ENCODE data around the gene TRIM52. TPM values are rescaled to one million over a fixed set of nuclear protein-coding genes. Genes with fewer than 3 reads are reported as not detected.
"Not testable (repeated sequence)": the region's sequence is repeated elsewhere in the genome, so short reads cannot be mapped to it uniquely, and the experiment has no call there.

The TRIM52 gene
- total RNA-seq, 4 donors from 2014 or later: 14.7 to 24.3 (median 20.4) TPM

GRCh38 chr5:181217803-181218062 lies 43.2 kb downstream of the TRIM52 start:
- intact Hi-C loops (cut with DNase I; ENCODE audit: low total_unique reads) (no loop called here), in situ Hi-C loops (cut with MboI; ENCODE audit: low pct_ligation_motif_present in 1 of 4, low pct_unique_long_range_greater_than_20kb in 1 of 4, low sequenced_read_pairs in 3 of 4) (no loop called here)
- Histone ChIP-seq H3K4me1 (peaks cover 0 to 31% (median 23%) of the 10 kb centered on the region in 4 donors), H3K9me3 (no peaks in the 10 kb centered on the region), H3K27ac (peak overlapping the region; percentile 71 to 81 (median 75)), H3K4me3 (peak overlapping the region in 3 of 4 donors; percentile 19 to 51 (median 39)), H3K36me3 (no peaks in the 10 kb centered on the region), H3K27me3 (no peaks in the 10 kb centered on the region)
- 0 to 3% methylated on average over 2 to 13 of the region's 13 CpGs for WGBS, 2 donors (ENCODE audit: low coverage in 1 of 2)
- DNase-seq: peak; percentile 51
- TF ChIP-seq CTCF (IDR thresholded peaks at IDR 0.05) (no peak), EP300 (IDR thresholded peaks at IDR 0.05; ENCODE audit: low read depth) (no peak), POLR2AphosphoS5 (IDR thresholded peaks at IDR 0.05) (no peak), POLR2A (IDR thresholded peaks at IDR 0.05) (no peak)

- Histone ChIP-seq H3K27ac (peak overlapping the region; percentile 71 to 81 (median 75)), H3K4me1 (peaks cover 0 to 31% (median 23%) of the 10 kb centered on the region in 4 donors), H3K4me3 (peak overlapping the region; percentile 19 to 51 (median 29)), H3K36me3 (no peaks in the 10 kb centered on the region), H3K27me3 (no peaks in the 10 kb centered on the region), H3K9me3 (no peaks in the 10 kb centered on the region)
- in situ Hi-C loops (cut with MboI; ENCODE audit: low pct_ligation_motif_present in 1 of 4, low pct_unique_long_range_greater_than_20kb in 1 of 4, low sequenced_read_pairs in 3 of 4): no loop called here
- intact Hi-C loops (cut with DNase I; ENCODE audit: low total_unique reads): no loop called here
- DNase-seq: peak; percentile 55
- 2% methylated on average over 37 of the region's 46 CpGs; no CpG with 5 or more reads in 1 of the 2 donors for WGBS, 2 donors (ENCODE audit: low coverage in 1 of 2)
- TF ChIP-seq POLR2AphosphoS5 (IDR thresholded peaks at IDR 0.05): no peak
- no peak for TF ChIP-seq EP300 (IDR thresholded peaks at IDR 0.05; ENCODE audit: low read depth)
- no peak for TF ChIP-seq CTCF (IDR thresholded peaks at IDR 0.05)
- TF ChIP-seq POLR2A (IDR thresholded peaks at IDR 0.05): no peak
Observed at GRCh38 chr5:181217111-181217802, 43.7 kb downstream of the TRIM52 start.

- Histone ChIP-seq H3K27ac (peak overlapping the region in 3 of 4 donors; percentile 71 to 81 (median 78)), H3K4me1 (peaks cover 0 to 27% (median 23%) of the 10 kb centered on the region in 4 donors), H3K4me3 (peak overlapping the region in 3 of 4 donors; percentile 19 to 51 (median 39)), H3K27me3 (no peaks in the 10 kb centered on the region), H3K36me3 (no peaks in the 10 kb centered on the region), H3K9me3 (no peaks in the 10 kb centered on the region)
- 36 to 44% methylated on average over 22 to 44 of the region's 44 CpGs for WGBS, 2 donors (ENCODE audit: low coverage in 1 of 2)
- intact Hi-C loops (cut with DNase I; ENCODE audit: low total_unique reads) (no loop called here), in situ Hi-C loops (cut with MboI; ENCODE audit: low pct_ligation_motif_present in 1 of 4, low pct_unique_long_range_greater_than_20kb in 1 of 4, low sequenced_read_pairs in 3 of 4) (no loop called here)
- no peak for DNase-seq
- TF ChIP-seq POLR2A (IDR thresholded peaks at IDR 0.05) (no peak), EP300 (IDR thresholded peaks at IDR 0.05; ENCODE audit: low read depth) (no peak), CTCF (IDR thresholded peaks at IDR 0.05) (no peak), POLR2AphosphoS5 (IDR thresholded peaks at IDR 0.05) (no peak)
Observed at GRCh38 chr5:181215997-181216989, 44.6 kb downstream of the TRIM52 start.

- H3K9me3 ChIP-seq; H3K27ac ChIP-seq; intact Hi-C loops (cut with DNase I; ENCODE audit: low total_unique reads); DNase-seq; H3K36me3 ChIP-seq; H3K4me3 ChIP-seq; H3K27me3 ChIP-seq; in situ Hi-C loops (cut with MboI; ENCODE audit: low pct_ligation_motif_present in 1 of 4, low pct_unique_long_range_greater_than_20kb in 1 of 4, low sequenced_read_pairs in 3 of 4): not testable (repeated sequence)
- peaks cover 0 to 27% (median 23%) of the 10 kb centered on the region in 4 donors for H3K4me1 ChIP-seq
- 40 to 83% methylated on average over 1 to 10 of the region's 10 CpGs for WGBS, 2 donors (ENCODE audit: low coverage in 1 of 2)
Observed at GRCh38 chr5:181214249-181214648, 46.7 kb downstream of the TRIM52 start.
